ENCODE results near the gene FPGS.

FPGS gene

GRCh38 chr9:127770905-127771569 is 31.6 kb upstream of the FPGS start:
- TF ChIP-seq CTCF (IDR thresholded peaks at IDR 0.05; ENCODE audit: control insufficient read depth, insufficient read depth, low read depth, low read length, missing control alignments), result no peak
- H3K4me3 ChIP-seq (ENCODE audit: control insufficient read depth, low read depth, low read length), result peak overlapping the region; percentile 47

GRCh38 chr9:127771570-127772189 is 31.0 kb upstream of the FPGS start:
- no peak for DNase-seq (ENCODE audit: low read depth)
- no peak for TF ChIP-seq CTCF (IDR thresholded peaks at IDR 0.05; ENCODE audit: control insufficient read depth, insufficient read depth, low read depth, low read length, missing control alignments)
- peak overlapping the region; percentile 47 for H3K4me3 ChIP-seq (ENCODE audit: control insufficient read depth, low read depth, low read length)

More at GRCh38 chr9:127770905-127771569, 31.6 kb upstream of the FPGS start:
- peak; percentile 67 for DNase-seq (ENCODE audit: low read depth)

GRCh38 chr9:127772603-127773002 is 30.1 kb upstream of the FPGS start:
- no peak for TF ChIP-seq CTCF (IDR thresholded peaks at IDR 0.05; ENCODE audit: control insufficient read depth, insufficient read depth, low read depth, low read length, missing control alignments)
- no peak for DNase-seq (ENCODE audit: low read depth)
- no peak overlapping the region for H3K4me3 ChIP-seq (ENCODE audit: control insufficient read depth, low read depth, low read length)

GRCh38 chr9:127773272-127773671 is 29.4 kb upstream of the FPGS start:
- no peak for TF ChIP-seq CTCF (IDR thresholded peaks at IDR 0.05; ENCODE audit: control insufficient read depth, insufficient read depth, low read depth, low read length, missing control alignments)
- DNase-seq (ENCODE audit: low read depth), result no peak
- H3K4me3 ChIP-seq (ENCODE audit: control insufficient read depth, low read depth, low read length), result no peak overlapping the region

- TF ChIP-seq CTCF (IDR thresholded peaks at IDR 0.05; ENCODE audit: control insufficient read depth, insufficient read depth, low read depth, low read length, missing control alignments), result no peak
- no peak overlapping the region for H3K4me3 ChIP-seq (ENCODE audit: control insufficient read depth, low read depth, low read length)
- DNase-seq (ENCODE audit: low read depth), result no peak
These were observed 28.7 kb upstream of the FPGS start for GRCh38 chr9:127773981-127774380.

GRCh38 chr9:127776195-127776923 is 26.3 kb upstream of the FPGS start:
- no peak overlapping the region for H3K4me3 ChIP-seq (ENCODE audit: control insufficient read depth, low read depth, low read length)
- no peak for TF ChIP-seq CTCF (IDR thresholded peaks at IDR 0.05; ENCODE audit: control insufficient read depth, insufficient read depth, low read depth, low read length, missing control alignments)
- no peak for DNase-seq (ENCODE audit: low read depth)
